Panc1 (cell line): ENCODE results near the gene BMPR2. TPM values are rescaled to one million over a fixed set of nuclear protein-coding genes. Genes with fewer than 3 reads are reported as not detected.
"Not testable (repeated sequence)": the region's sequence is repeated elsewhere in the genome, so short reads cannot be mapped to it uniquely, and the experiment has no call there.

Source experiments
- ATAC-seq: fragments of 200-7000 bp; cut with Tn5 transposase; 2 replicates; pipeline ENCODE4 v1.9.1; 2020; ENCODE audit warnings: mild to moderate bottlenecking, moderate library complexity
- BruUV-seq: library from RNA; stranded (reverse); fragments of 400-500 nt; replicated peaks from 2 replicates; lab custom pipeline; 2021; lab: Mats Ljungman, UMichigan
- CTCF ChIA-PET: fragments of 300-600 bp; sonication (Branson Sonifier 250); formaldehyde crosslinking; loops from one replicate; lab custom pipeline; 2022; ENCODE audit warnings: antibody characterized with exemption; lab: Charles Lee
- POLR2A ChIA-PET: fragments of 300-600 bp; sonication (Branson Sonifier 250); formaldehyde crosslinking; loops from one replicate; lab custom pipeline; 2022; ENCODE audit warnings: antibody characterized with exemption; lab: Charles Lee
- DNase-seq: peaks from one replicate; pipeline ENCODE4 v3.0.0-alpha.2; 2010; ENCODE audit warnings: low read depth, low spot score
- H3K27ac ChIP-seq: 2 replicates; pipeline ENCODE4 v1.5.1; 2011; ENCODE audit warnings: mild to moderate bottlenecking, low read length, inconsistent platforms
- H3K27me3 ChIP-seq: fragments of 200-500 bp; sonication (Bioruptor generic); 2 replicates; pipeline ENCODE4 v1.6.0; 2014; ENCODE audit warnings: low read length, inconsistent platforms; ENCODE audit not compliant: control insufficient read depth, insufficient read depth
- H3K36me3 ChIP-seq: fragments of 200-500 bp; sonication (Bioruptor generic); 2 replicates; pipeline ENCODE4 v1.5.1; 2014; ENCODE audit warnings: inconsistent platforms, mild to moderate bottlenecking, low read length, moderate library complexity; ENCODE audit not compliant: control insufficient read depth, insufficient read depth
- H3K4me1 ChIP-seq: 2 replicates; pipeline ENCODE4 v1.5.1; 2011; ENCODE audit warnings: inconsistent platforms, mild to moderate bottlenecking, low read length, moderate library complexity; ENCODE audit not compliant: control insufficient read depth, insufficient read depth
- H3K4me3 ChIP-seq, 2 experiments: 2 replicates each; pipeline ENCODE4 v1.5.1; 2011 to 2012; ENCODE audit warnings: low read depth in 2 of 2, low read length in 2 of 2, mild to moderate bottlenecking in 2 of 2, inconsistent platforms in 1 of 2, moderate library complexity in 1 of 2
- H3K9me3 ChIP-seq: fragments of 200-500 bp; sonication (Bioruptor generic); 2 replicates; pipeline ENCODE4 v1.5.1; 2014; ENCODE audit warnings: low read depth, mild to moderate bottlenecking, inconsistent platforms, low read length, moderate library complexity; ENCODE audit not compliant: control insufficient read depth, insufficient read depth
- POLR2AphosphoS5 ChIP-seq: IDR thresholded peaks from 2 replicates; pipeline ENCODE4 v1.6.1; 2012; ENCODE audit warnings: mild to moderate bottlenecking, low read depth, low read length, moderate library complexity
- SIN3A ChIP-seq: IDR thresholded peaks from 2 replicates; pipeline ENCODE4 v1.6.1; 2012; ENCODE audit warnings: low read depth, mild to moderate bottlenecking, low read length, moderate library complexity, borderline replicate concordance; ENCODE audit not compliant: insufficient read depth
- TCF7L2 ChIP-seq: IDR thresholded peaks from 2 replicates; pipeline ENCODE4 v1.6.1; 2011; ENCODE audit warnings: mild to moderate bottlenecking, low read depth, low read length, inconsistent platforms
- in situ Hi-C: cut with HindIII; loops from 2 replicates; pipeline ENCODE4 v1.10.0; 2016; ENCODE audit warnings: low sequenced_read_pairs, low pct_unique_long_range_greater_than_20kb
- intact Hi-C: fragments of 100-400 bp; cut with micrococcal nuclease; formaldehyde crosslinking; loops from one replicate; pipeline ENCODE4 v1.10.0; 2022; ENCODE audit not compliant: unreplicated experiment
- total RNA-seq: library from RNA; stranded (reverse); gene quantifications from one replicate; pipeline ENCODE4 v1.2.1, GENCODE V29; 2021; ENCODE audit not compliant: unreplicated experiment
- TF ChIP-seq, protein P1 (sequence below), 2 experiments: IDR thresholded peaks; 2 replicates each; pipeline ENCODE4 v1.6.1; 2011 to 2012; ENCODE audit warnings: low read depth in 2 of 2, control low read depth in 1 of 2, low read length in 1 of 2, mild to moderate bottlenecking in 1 of 2, moderate library complexity in 1 of 2; ENCODE audit not compliant: insufficient read depth in 1 of 2
- TF ChIP-seq, protein P2 (sequence below): fragments of 450-650 bp; IDR thresholded peaks from 2 replicates; pipeline ENCODE4 v1.5.1; 2017; ENCODE audit warnings: mild to moderate bottlenecking

BMPR2 gene
- total RNA-seq, 1 experiment from 2014 or later, result 65.2 TPM

- Histone ChIP-seq H3K27ac (no peak overlapping the region), H3K27me3 (no peaks in the 10 kb centered on the region), H3K4me3 (no peak overlapping the region), H3K36me3 (no peaks in the 10 kb centered on the region; the same call in 1 of the 2 replicates), H3K4me1 (no peaks in the 10 kb centered on the region; the same call in 1 of the 2 replicates), H3K9me3 (no peaks in the 10 kb centered on the region)
- ChIA-PET POLR2A (no interaction called here), CTCF (no interaction called here)
- TF ChIP-seq, protein P1, sequence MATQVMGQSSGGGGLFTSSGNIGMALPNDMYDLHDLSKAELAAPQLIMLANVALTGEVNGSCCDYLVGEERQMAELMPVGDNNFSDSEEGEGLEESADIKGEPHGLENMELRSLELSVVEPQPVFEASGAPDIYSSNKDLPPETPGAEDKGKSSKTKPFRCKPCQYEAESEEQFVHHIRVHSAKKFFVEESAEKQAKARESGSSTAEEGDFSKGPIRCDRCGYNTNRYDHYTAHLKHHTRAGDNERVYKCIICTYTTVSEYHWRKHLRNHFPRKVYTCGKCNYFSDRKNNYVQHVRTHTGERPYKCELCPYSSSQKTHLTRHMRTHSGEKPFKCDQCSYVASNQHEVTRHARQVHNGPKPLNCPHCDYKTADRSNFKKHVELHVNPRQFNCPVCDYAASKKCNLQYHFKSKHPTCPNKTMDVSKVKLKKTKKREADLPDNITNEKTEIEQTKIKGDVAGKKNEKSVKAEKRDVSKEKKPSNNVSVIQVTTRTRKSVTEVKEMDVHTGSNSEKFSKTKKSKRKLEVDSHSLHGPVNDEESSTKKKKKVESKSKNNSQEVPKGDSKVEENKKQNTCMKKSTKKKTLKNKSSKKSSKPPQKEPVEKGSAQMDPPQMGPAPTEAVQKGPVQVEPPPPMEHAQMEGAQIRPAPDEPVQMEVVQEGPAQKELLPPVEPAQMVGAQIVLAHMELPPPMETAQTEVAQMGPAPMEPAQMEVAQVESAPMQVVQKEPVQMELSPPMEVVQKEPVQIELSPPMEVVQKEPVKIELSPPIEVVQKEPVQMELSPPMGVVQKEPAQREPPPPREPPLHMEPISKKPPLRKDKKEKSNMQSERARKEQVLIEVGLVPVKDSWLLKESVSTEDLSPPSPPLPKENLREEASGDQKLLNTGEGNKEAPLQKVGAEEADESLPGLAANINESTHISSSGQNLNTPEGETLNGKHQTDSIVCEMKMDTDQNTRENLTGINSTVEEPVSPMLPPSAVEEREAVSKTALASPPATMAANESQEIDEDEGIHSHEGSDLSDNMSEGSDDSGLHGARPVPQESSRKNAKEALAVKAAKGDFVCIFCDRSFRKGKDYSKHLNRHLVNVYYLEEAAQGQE (IDR thresholded peaks at IDR 0.05; ENCODE audit: insufficient read depth in 1 of 2, low read depth in 2 of 2, low read length in 1 of 2), result no peak
- TF ChIP-seq POLR2AphosphoS5 (no peak), TCF7L2 (no peak), SIN3A (no peak)
- TF ChIP-seq, protein P2, sequence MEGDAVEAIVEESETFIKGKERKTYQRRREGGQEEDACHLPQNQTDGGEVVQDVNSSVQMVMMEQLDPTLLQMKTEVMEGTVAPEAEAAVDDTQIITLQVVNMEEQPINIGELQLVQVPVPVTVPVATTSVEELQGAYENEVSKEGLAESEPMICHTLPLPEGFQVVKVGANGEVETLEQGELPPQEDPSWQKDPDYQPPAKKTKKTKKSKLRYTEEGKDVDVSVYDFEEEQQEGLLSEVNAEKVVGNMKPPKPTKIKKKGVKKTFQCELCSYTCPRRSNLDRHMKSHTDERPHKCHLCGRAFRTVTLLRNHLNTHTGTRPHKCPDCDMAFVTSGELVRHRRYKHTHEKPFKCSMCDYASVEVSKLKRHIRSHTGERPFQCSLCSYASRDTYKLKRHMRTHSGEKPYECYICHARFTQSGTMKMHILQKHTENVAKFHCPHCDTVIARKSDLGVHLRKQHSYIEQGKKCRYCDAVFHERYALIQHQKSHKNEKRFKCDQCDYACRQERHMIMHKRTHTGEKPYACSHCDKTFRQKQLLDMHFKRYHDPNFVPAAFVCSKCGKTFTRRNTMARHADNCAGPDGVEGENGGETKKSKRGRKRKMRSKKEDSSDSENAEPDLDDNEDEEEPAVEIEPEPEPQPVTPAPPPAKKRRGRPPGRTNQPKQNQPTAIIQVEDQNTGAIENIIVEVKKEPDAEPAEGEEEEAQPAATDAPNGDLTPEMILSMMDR, result no peak
- in situ Hi-C loops (no loop called here), intact Hi-C loops (no loop called here)
- DNase-seq, result no peak
- BruUV-seq, result no TSS peak
- ATAC-seq, result no peak
Observed at GRCh38 chr2:202382684-202383083, 6.6 kb downstream of the BMPR2 start.

- H3K27ac ChIP-seq, H3K4me3 ChIP-seq, H3K27me3 ChIP-seq, H3K36me3 ChIP-seq, H3K4me1 ChIP-seq, H3K9me3 ChIP-seq, DNase-seq, intact Hi-C loops, BruUV-seq, in situ Hi-C loops, POLR2A ChIA-PET, CTCF ChIA-PET, ATAC-seq: not testable (repeated sequence)
Observed at GRCh38 chr2:202386495-202386894, 10.4 kb downstream of the BMPR2 start.

DNA sequence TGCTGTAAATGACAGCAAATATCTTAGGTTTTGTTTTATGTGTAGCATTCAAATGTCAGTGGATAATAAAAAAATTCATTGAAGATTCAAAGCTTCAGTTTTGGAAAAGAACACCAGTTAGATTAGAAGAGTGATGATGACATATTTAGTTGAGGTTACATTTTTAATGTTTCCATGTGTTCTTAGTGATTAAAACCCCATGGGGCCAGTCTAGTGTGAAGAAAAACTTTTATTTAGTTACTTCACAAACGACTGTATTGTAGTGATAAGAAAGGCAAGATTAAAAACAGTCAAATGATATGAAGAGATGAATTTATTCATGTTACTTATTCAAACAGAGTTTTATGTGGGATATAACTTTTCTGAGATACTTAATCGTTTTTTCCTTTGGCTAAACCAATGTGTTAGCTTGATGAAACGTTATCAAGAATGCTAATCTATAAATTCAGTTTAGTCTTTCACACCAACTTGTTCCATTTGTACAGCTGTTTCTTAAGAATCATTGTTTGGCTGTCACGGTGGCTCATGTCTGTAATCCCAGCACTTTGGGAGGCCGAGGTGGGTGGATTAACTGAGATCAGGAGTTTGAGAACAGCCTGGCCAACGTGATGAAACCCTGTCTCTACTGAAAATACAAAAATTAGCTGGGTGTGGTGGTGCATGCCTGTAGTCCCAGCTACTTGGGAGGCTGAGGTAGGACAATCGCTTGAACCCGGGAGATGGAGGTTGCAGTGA is 11.6 kb downstream of the BMPR2 start:
- Histone ChIP-seq H3K27ac (no peak overlapping the region; the same call in 1 of the 2 replicates), H3K27me3 (no peaks in the 10 kb centered on the region), H3K36me3 (no peaks in the 10 kb centered on the region; the same call in 1 of the 2 replicates), H3K9me3 (no peaks in the 10 kb centered on the region), H3K4me1 (no peaks in the 10 kb centered on the region; the same call in 1 of the 2 replicates), H3K4me3 (no peak overlapping the region)
- no peak for ATAC-seq
- ChIA-PET POLR2A (interaction anchor here (0.6 kb wide), 1 partner anchor 164 kb away, joined by 3 read pairs; no protein-coding TSS in a partner anchor), CTCF (no interaction called here)
- intact Hi-C loops, result no loop called here
- TSS peak; percentile 50 for BruUV-seq
- in situ Hi-C loops, result no loop called here
- TF ChIP-seq POLR2AphosphoS5, result no peak
- TF ChIP-seq, protein P1 (IDR thresholded peaks at IDR 0.05; ENCODE audit: insufficient read depth in 1 of 2, low read depth in 2 of 2, low read length in 1 of 2), result no peak
- TF ChIP-seq, protein P2, result no peak
- TF ChIP-seq TCF7L2, result no peak
- no peak for TF ChIP-seq SIN3A
- DNase-seq, result no peak
